ENCODE measurements around the gene CAMK2B. TPM values are rescaled to one million over a fixed set of nuclear protein-coding genes. Genes with fewer than 3 reads are reported as not detected.
"Not testable (repeated sequence)": the region's sequence is repeated elsewhere in the genome, so short reads cannot be mapped to it uniquely, and the experiment has no call there.

Gene CAMK2B
- total RNA-seq, 1 experiment from 2014 or later: 0.02 TPM

DNA sequence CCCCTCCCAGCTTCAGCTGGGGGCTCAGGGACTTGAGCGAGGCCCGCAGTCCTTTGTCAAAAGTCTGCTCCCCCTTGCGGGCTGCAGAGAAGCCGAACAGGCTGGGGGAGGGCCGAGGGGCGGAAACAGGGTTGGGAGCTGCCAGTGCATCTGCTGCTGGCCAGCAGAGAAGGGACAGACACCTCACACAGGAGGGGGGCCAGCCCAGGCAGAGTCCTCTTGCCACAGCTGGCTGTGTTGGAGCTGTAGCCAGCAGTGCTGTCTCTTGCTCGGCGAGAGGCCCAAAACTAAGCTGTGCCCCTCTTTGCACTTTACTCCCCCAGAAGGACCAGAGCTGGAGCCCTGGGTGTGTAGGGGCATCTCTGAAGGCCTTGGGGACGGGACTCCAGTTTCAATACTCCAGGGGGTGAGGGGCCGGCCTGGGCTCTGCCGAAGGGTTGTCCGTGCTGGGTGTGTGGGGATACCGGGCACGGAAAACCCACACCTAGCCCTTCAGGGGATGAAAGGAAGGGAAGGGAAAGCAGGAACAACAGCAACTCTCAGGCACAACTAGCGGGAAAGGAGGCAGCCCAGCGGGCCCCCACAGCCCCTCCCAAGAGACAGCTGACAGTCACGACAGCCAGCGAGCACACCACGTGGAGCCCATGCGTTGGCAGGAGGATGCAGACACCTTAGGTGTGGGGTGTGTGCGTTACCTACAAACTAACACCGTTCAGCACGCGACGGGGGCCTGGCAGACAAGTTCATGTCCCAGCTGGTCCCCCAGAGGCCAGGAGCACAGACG is 106.8 kb downstream of the CAMK2B start:
- DNase-seq (ENCODE audit: low read depth): no peak

DNA sequence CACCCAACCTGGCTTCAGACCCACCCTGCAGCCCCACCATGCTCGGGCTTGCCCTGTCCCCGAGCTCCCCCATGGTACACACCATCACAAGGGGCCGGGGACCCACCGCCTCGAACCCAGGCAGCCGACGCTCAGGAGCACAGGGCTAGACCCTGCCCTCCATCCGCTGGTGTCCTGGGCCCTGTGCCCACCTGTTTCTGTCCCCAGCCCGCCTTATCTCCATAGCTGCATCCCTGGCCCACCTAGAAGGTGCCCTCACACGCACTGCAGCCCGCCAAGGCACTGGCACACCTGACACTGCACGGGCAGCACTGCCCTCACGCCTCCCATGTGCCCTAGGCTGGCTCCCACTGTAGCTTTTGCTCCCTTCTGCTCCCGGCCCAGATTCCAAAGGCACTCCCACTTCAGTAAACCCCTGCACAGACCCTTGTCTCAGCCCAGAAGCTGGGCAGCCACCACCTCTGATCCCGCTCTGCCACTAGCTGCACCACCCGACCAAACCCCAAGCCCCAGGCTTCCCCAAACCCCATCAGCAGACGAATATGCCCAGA is 107.5 kb downstream of the CAMK2B start:
- no peak for DNase-seq (ENCODE audit: low read depth)

DNA sequence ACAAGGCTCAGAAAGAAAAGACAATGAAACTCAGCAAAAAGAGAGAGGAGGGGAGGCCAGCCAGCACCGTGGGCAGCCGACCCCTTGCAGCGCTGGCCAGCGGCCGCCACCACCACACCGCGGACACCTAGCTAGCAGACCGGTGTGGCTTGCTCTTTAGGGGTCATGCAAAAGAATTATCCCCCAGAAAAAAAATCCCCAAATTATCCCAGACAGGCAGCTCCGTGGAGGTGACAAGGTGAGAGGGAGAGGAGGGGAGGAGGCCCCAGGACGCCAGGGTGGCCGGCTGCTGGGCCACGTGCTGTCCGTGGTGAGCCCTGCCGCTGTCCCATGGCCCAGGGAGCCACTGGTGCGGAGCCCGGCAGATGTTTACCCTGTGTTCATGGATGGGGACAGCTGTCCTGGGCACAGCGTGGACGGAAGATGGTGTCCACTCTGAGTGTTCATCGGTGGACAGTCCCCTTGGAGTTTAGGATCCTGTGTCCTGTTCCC is 108.1 kb downstream of the CAMK2B start:
- DNase-seq (ENCODE audit: low read depth): no peak

DNA sequence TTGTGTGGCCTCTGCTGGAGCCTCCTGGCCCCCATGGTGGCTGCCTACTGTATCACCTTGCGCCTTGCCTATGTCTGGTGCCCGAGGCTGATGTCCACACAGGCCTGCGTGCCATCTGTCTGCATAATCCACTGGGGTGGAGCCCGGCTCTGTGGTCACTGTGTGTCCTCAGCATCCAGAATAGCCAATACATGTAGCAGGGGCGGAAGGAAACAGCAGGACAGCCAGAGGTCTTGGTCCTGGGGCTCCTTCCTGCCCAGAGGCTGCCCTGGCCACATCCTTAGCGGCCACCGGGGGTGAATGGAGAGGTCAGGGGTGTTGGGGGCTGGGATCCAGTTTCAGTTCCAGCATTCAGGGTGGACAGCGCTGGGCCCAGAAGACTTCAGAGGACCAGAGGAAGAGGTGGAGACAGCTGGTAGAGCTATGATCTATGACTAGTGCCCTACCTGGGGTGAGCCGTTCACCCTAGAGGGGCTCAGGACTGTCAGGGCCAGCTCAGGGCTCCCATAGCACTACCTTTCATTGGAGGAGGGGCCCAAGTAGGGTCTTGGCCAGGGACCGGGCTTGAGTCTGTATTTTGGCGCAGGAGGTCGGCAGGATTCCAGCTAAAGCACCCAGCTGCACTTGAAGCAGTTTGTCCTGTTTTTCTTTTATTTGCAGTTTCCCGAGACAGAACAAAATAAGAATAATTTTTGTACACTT is 108.7 kb downstream of the CAMK2B start:
- DNase-seq (ENCODE audit: low read depth): no peak

DNA sequence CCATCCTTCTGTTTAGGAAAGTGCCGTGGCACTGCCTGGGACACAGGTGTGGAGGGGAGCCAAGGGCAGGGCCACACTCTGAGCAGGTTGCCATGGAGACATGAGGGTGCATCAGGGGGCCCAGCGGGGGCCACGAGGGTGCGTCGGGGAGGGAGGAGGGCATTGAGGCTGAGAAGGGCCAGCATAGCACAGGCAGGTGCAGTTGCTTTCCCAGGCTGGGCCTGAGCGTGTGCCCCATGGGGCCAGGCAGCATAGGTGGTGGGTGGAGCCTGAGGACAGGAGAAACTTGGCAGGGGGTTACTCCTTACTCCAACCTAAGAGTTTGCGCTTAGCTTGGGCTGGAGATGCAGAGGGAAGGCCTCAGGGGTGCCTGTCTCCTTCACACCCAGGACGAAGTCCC is 109.4 kb downstream of the CAMK2B start:
- DNase-seq (ENCODE audit: low read depth): no peak

DNA sequence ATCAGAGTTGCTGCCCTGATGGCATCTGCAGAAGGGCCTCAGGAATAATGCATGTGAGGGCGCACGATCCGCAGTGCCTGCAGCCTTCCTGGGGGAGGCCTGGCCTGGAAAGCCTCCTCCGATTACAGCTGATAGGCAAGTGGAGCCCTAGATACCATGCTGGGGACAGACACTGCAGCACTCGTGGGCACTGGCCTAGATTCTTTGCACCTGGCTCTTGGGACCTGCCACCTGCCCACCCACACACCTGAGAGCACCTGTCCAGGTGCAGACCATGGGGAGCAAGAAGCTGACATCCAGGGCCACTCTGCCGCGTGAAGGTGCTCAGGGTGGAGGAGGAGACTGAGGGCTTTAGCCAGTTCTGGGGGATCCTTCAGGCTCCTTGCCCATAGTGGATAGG is 109.9 kb downstream of the CAMK2B start:
- no peak for DNase-seq (ENCODE audit: low read depth)

DNA sequence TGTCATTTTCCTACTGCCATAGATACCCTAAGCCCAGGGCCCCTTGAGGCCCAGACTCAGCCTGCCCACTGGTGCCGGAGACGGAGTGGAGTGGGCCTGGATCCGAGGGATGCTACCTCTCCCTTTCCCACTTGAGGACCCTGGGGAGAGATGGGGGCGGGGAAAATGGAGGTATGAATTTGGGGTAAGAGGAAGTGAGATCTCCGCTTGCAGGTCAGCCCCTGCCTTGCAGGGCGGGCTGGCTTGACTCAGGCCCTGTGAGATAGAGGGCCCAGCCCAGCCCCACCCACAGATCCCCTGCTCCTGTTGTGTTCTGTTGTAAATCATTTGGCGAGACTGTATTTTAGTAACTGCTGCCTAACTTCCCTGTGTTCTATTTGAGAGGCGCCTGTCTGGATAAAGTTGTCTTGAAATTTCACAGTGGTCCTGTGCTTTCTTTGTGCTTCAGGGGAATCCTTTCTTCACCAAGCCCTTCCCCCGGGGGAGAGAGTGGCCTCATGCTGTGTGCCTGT is 111.5 kb downstream of the CAMK2B start:
- no peak for DNase-seq (ENCODE audit: low read depth)

DNA sequence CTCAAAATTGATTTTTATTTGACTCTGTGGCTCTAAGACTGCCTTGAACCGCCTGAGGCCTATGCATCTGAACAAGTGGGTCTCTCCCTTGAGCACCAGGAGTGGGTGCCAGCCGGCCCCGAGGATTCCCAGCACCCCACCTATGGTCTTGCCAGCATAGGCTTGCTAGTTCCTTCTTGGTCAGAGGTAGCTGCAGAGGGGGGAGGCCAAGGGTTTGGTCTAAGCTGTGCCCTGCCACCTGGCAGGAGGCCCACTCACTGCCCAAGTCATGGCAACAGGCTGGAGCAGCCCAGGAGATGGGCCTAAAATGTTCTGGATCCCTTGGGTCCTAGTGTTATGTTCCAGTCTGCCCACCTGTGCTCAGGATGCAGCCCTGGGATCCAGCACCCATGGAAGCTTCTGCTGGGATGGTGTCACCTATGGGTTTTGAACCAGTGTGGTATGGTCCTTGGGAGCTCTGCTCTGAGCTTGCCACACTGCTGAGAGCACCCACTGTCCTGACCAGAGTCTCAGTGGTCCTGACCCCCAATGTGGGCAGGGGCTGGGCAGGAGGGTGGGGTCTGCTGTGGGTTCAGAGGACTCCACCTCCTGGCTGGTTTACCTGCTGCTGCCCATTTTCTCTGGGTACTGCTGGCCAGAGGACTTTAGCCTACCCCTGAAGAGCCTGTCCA is 112.1 kb downstream of the CAMK2B start:
- DNase-seq (ENCODE audit: low read depth): no peak

DNA sequence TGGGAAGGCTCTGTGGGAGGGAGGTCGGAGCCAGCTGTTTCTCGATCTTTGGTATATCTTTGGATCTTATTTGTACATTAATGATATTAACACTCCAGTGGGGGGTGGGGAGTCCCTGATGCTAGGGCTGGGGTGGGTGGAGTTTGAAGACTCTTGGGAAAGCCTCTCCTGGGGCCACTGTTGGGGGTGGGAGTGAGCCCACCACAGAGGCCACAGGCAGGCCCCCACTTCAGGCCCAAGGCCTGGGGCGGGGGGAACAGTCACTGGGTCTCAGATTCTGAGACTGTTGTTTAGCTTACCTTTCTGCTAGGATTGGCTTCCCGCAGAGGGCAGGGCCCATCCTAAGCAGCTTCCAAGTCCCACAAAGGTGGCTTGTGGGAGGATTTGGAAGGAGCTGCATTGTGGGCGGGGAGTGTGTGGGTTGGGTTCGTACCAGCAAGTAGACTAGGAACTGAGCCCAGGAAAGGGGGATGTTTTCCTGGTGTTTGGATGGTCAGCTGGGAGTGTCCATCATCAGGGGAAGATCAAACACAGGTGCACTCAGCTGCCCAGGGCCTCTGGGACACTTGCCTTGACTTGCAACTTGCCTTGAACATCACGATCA is 112.7 kb downstream of the CAMK2B start:
- DNase-seq (ENCODE audit: low read depth): no peak

DNA sequence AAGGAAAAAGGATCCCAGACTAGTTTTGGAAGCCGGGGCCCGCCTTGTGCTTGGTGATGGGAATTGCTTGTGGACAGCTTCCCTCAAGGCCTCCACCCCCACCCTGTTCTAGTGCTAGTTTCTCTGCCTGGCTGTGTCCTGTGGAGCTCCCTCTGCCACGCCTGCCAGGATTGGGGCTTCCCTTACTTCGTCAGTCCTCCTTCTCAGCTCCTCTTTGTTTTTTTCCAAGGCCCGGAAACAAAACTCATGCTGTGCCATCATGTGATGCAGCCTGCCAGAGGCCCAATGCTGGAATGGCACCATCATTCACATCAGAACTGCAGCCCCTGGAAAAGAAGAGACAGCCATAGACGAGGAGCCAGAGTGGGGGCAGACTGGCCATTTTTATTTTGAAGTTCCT is 113.4 kb downstream of the CAMK2B start:
- DNase-seq (ENCODE audit: low read depth): no peak

DNA sequence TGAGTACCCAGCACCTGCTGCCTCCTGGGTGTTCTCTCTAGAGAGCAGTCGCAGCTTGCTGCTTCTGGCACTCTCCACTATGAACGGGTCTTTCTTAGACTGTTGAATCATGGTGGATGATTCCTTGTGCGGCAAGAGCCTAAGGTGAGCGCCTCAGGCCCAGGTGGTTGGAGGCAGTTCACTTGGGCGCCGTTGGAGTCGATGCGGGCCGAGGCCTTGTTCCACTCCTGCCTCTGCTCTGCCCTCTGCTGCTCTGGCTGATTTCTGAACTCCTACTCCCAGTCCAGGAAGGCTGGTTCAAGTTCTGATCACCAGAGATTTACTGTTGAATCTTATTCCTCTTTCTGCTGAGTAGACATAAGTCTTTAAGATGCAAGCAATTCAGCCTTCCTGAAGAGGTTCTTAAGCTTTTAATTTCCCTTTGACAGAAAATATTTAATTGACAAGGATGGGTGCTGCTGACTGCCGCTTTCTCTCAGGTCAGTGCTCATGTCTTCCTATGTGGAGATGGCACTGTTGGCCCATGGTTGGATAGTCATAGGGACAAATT is 114.2 kb downstream of the CAMK2B start:
- DNase-seq (ENCODE audit: low read depth): no peak

DNA sequence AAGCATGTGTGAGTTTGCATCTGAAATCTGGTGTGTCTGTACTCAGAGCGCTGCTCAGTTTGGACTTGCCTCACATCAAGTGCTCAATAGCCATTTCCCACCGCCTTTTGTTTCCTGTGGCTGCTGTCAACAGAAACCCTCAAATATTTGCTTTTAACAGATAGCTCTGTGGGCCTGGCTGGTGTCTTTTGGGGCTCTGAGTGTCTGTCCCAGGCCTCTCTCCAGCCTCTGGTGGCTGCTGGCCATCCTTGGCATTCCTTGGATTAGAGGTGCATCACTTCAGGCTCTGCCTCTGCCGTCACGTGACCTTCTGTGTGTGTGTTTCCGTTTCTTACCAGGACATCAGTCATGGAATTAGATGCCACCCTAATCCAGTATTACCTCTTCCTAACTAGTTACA is 115.3 kb downstream of the CAMK2B start:
- DNase-seq (ENCODE audit: low read depth): no peak

DNA sequence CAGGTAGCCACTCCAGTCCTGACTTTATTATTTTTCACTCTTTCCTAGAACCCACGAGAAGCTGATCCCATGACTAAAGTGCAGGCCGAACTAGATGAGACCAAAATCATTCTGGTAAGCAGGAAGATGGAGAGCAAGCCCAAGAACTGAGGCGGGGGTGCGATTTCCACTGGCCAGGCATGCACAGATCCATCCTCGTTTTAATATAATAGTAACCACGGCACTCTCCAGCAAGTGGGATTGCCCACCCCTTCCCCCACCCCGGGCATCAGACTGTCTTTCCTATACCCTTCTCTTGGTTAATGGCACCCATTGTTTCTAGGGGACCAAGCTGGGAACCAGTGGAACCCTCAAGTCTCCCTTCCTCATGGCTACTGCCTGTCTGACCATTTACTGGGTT is 117.3 kb downstream of the CAMK2B start:
- DNase-seq (ENCODE audit: low read depth): no peak

DNA sequence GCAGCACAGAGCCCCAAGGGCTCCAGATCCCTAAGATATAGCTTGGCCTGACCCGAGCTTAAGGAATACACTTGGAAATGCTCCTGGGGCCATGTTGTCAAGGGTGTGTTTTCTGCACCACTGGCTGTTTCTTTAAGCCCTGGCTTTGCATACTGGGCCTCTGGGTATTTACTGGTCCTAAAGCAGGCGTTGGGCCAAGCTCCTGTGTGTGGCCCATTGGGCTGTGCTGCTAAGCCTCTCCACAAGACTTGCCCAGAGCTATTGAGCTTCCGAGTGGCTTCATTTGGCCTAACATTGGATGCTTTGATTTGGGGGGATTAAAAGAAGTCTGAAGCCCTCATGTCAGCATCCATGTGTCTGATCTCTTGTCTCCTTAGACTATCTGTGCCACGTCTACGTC is 119.4 kb downstream of the CAMK2B start:
- no peak for DNase-seq (ENCODE audit: low read depth)

DNA sequence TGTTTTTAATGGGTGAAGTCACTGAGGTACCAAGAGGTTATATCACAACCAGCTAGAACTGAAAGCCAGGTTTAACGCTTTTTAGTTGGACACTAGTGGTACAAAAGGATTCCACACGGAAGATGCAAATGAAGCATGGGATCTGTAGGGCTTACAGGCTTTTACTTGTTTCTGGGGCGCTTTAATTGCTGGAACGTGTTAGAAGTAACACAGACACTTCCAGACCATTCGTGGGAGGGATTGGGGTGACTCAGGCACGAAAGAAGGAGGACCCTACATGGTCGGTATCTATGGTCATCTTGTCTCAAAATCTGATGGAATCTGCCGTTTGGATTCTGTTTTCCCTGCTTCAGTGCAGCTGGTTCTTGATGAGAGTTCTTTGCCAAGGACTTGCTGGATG is 123.6 kb downstream of the CAMK2B start:
- DNase-seq (ENCODE audit: low read depth): no peak

DNA sequence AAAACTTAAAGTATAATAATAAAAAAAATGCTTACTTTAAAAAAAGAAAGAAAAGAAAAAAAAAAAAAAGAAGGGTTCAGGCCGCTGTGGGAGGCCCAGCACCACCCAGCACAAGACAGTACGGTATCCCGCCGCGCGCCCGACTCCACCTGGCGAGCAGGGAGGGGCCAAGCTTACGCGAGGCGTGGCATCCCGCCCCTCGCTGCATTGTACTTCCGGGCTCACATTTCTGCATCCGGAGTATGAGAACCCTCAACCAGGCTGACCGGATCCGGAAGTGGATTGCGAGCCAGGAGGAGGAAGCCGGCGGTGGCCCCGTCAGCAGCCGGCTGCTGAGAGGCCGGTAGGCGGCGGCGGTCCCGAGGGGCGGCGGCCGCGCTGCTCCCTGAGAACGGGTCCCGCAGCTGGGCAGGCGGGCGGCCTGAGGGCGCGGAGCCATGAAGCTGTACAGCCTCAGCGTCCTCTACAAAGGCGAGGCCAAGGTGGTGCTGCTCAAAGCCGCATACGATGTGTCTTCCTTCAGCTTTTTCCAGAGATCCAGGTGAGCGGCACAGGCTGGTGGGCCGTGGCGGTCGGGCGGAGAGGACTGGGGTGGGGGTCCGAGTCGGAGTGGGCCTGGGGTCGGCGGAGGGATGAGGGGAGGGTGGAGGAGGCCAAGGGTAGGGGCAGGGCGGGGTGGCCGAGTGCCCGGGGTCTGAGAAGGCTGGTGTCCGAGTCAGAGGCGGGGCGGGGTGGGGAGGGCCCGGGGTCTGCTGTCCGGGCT is 124.5 kb downstream of the CAMK2B start, which contains the start of gene YKT6:
YKT6 (plus strand) TSS at position 280 of the 763 bp plus-strand sequence; CDS start at position 438, 158 bp downstream.
- peak; percentile 95 for DNase-seq (ENCODE audit: low read depth)

DNA sequence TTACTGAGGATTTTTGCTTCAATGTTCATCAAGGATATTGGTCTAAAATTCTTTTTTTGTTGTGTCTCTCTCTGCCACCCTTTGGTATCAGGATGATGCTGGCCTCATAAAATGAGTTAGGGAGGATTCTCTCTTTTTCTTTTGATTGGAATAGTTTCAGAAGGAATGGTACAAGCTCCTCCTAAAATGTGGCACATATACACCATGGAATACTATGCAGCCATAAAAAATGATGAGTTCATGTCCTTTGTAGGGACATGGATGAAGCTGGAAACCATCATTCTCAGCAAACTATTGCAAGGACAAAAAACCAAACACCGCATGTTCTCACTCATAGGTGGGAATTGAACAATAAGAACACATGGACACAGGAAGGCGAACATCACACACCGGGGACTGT is 125.2 kb downstream of the CAMK2B start:
- DNase-seq (ENCODE audit: low read depth): not testable (repeated sequence)

DNA sequence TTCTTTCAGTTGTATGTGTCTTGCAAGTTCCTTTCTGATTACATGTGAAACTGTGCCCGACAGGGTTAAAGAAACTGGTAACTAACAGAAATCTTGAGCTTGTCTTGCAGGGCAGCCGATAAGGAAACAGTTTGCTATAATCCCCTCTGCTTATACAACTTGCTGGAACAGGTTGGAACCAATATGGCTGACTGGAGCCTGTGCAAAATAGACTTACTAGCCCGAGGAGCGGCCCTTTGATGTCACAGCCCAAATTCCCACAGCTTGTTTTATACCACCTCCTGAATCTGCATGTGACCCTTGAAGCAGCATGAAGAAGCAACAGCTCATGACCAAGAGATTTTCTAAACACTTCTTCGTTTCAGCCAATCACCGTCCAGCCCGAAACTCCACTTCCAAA is 127.9 kb downstream of the CAMK2B start:
- DNase-seq (ENCODE audit: low read depth): no peak

DNA sequence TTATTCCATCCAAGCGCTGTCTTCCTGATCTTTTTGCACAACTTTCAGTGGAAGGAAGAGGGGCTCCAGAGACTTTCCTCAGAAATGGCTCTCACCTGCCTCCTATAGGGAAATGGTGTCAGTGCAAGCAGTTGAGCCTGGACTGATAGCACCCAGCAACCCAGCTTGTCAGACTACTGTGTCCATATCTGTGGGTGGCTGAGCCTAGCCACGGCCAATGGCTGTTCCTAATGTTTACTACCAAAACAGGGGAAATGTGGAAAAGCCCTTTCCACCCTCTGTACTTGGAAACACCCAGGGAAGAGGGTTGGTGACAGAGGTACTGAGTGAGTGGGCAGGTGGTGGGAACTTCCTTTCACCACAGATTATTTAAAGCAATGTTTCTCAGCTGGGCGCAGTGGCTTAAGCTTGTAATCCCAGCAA is 128.9 kb downstream of the CAMK2B start:
- DNase-seq (ENCODE audit: low read depth): peak; percentile 55

DNA sequence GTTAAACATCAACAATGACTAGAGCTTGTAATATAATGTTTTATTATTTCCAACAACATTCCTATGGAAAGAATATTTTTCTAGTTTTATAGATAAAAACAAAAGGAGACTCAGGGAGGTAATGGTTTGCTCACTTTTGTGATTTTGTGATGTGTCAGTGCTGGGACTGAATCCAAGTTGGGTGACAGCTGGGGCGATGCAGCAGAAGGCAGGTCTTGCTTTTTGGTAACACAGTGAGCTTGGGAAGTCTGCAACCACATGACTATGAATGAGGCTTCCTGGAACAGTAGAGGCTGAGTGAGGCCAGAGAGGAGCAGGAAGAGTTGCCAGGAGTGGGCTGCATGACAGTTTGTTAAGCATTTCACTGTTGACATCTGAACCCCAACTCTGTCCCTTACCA is 129.5 kb downstream of the CAMK2B start:
- peak; percentile 25 for DNase-seq (ENCODE audit: low read depth)

All from HT1080 (cell line).